Immature natural killer cell (primary cell): ENCODE results near the gene GPC6. TPM values are rescaled to one million over a fixed set of nuclear protein-coding genes. Genes with fewer than 3 reads are reported as not detected.

Experiments
- DNase-seq, 3 donors: peaks; one replicate each; pipeline ENCODE4 v3.0.0; 2022; ENCODE audit warnings: mixed read lengths in 1 of 3
- H3K27ac Mint-ChIP-seq, 6 donors: one replicate each; pipeline ENCODE4 v1.8.0; 2020; ENCODE audit warnings: mixed read lengths in 6 of 6, mild to moderate bottlenecking in 5 of 6, inconsistent platforms in 4 of 6, moderate library complexity in 3 of 6
- H3K27me3 Mint-ChIP-seq, 3 donors: one replicate each; pipeline ENCODE4 v1.8.0; 2020 to 2021; ENCODE audit warnings: low read depth in 3 of 3, mild to moderate bottlenecking in 3 of 3, mixed read lengths in 3 of 3, moderate library complexity in 3 of 3, inconsistent platforms in 1 of 3
- H3K36me3 Mint-ChIP-seq, 3 donors: one replicate each; pipeline ENCODE4 v1.8.0; 2020; ENCODE audit warnings: mixed read lengths in 3 of 3, inconsistent platforms in 2 of 3, mild to moderate bottlenecking in 2 of 3
- H3K4me1 Mint-ChIP-seq, 2 donors: one replicate each; pipeline ENCODE4 v1.8.0; 2020; ENCODE audit warnings: inconsistent platforms in 2 of 2, mild to moderate bottlenecking in 2 of 2, mixed read lengths in 2 of 2, moderate library complexity in 1 of 2
- H3K4me3 Mint-ChIP-seq, 5 donors: one replicate each; pipeline ENCODE4 v1.8.0; 2020; ENCODE audit warnings: mild to moderate bottlenecking in 5 of 5, mixed read lengths in 5 of 5, inconsistent platforms in 3 of 5, moderate library complexity in 3 of 5
- H3K9me3 Mint-ChIP-seq, 6 donors: one replicate each; pipeline ENCODE4 v1.8.0; 2020; ENCODE audit warnings: mild to moderate bottlenecking in 6 of 6, mixed read lengths in 6 of 6, inconsistent platforms in 4 of 6, moderate library complexity in 3 of 6
- polyA plus RNA-seq, 3 donors: library from polyadenylated mRNA; unstranded; fragments of 300-500 nt; fragmentation: Illumina TruSeq; gene quantifications; one replicate each; pipeline ENCODE4 v1.2.3, GENCODE V29; 2021

Gene GPC6
- polyA plus RNA-seq, 3 donors from 2014 or later = not detected

DNA sequence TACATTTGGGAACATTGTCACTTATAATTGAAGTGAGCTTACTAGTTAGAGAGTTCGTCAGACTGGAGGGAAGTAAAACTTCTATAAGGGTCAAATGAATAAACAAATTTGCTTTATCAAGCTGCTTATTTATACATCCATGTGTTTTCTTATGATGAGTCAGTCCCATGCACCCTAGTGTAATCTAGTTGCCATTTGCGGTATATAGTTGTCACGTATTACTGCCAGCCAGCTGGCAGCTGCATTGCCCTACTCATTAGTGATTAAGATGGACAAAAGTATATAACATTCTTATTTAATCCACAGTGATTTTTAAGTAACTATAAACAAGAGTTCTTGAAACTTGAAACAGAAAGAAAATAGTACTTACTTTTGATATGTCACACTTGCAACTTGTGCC is 182.4 kb downstream of the GPC6 start:
- no peak for DNase-seq
- H3K4me3 Mint-ChIP-seq = no peak overlapping the region
- H3K27me3 Mint-ChIP-seq = no peaks in the 10 kb centered on the region
- H3K36me3 Mint-ChIP-seq = no peaks in the 10 kb centered on the region
- peaks cover 0 to 4% (median 0%) of the 10 kb centered on the region in 6 donors for H3K9me3 Mint-ChIP-seq
- H3K4me1 Mint-ChIP-seq = no peaks in the 10 kb centered on the region
- H3K27ac Mint-ChIP-seq = no peak overlapping the region

DNA sequence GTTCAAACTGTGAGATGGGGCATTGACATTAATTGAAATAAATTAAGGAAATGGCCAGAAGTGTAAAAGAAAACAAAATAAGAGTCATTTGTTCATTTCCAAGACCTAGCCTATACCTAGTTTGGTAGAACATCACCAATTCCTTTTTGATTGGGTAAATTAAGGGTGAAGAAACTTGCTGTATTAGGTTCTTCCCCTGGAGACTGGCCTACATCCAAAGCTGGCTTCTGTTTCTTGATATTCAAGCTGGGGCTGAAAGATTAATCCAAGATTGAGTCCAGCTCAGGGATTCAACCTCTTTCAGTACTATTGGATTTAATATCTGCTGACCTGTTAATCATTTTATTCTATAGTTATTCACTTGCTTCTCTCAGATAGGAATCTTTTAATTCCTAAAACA is 183.2 kb downstream of the GPC6 start:
- no peak overlapping the region for H3K4me3 Mint-ChIP-seq
- no peaks in the 10 kb centered on the region for H3K36me3 Mint-ChIP-seq
- H3K4me1 Mint-ChIP-seq = no peaks in the 10 kb centered on the region

DNA sequence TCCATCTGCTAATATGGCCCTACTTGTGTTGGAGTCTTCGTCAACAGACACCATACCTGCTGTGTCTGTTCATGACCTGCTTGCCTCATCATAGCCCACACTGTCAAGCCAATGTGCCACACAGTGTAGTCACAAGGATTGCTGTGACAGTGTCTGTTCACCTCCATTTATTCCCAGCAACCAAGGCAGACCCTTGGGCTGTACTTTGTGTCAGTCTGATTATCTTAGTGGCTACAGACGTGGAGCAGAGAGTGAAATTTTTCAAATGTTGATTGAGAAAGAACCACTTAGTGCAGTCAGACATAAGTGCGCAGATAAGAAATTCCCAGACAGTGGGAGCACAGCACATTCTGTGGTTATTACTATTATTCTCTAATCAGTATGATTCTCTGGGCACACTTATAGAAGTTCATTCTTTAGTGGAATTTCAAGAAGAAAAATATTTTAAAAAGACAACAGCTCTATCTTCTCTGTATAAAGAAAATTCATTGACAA is 184.6 kb downstream of the GPC6 start:
- Mint-ChIP-seq H3K27ac (no peak overlapping the region), H3K9me3 (peaks cover 0 to 2% (median under 1%) of the 10 kb centered on the region in 6 donors), H3K27me3 (no peaks in the 10 kb centered on the region), H3K36me3 (no peaks in the 10 kb centered on the region), H3K4me1 (no peaks in the 10 kb centered on the region), H3K4me3 (no peak overlapping the region)
- no peak for DNase-seq

More for the DNA sequence above, 183.2 kb downstream of the GPC6 start:
- no peak for DNase-seq
- H3K27me3 Mint-ChIP-seq = no peaks in the 10 kb centered on the region
- H3K27ac Mint-ChIP-seq = no peak overlapping the region
- H3K9me3 Mint-ChIP-seq = peaks cover 0 to 4% (median 2%) of the 10 kb centered on the region in 6 donors

- DNase-seq = no peak
- H3K27ac Mint-ChIP-seq = no peak overlapping the region
- H3K4me3 Mint-ChIP-seq = no peak overlapping the region
- H3K4me1 Mint-ChIP-seq = no peaks in the 10 kb centered on the region
- H3K27me3 Mint-ChIP-seq = no peaks in the 10 kb centered on the region
- peaks cover 0 to 2% (median under 1%) of the 10 kb centered on the region in 6 donors for H3K9me3 Mint-ChIP-seq
- H3K36me3 Mint-ChIP-seq = no peaks in the 10 kb centered on the region
Observed at GRCh38 chr13:93412676-93413075, 186.1 kb downstream of the GPC6 start.

- Mint-ChIP-seq H3K4me1 (no peaks in the 10 kb centered on the region), H3K9me3 (peaks cover 0 to 2% (median under 1%) of the 10 kb centered on the region in 6 donors), H3K36me3 (no peaks in the 10 kb centered on the region), H3K27ac (no peak overlapping the region), H3K4me3 (no peak overlapping the region), H3K27me3 (no peaks in the 10 kb centered on the region)
- no peak for DNase-seq
Observed at GRCh38 chr13:93413972-93414717, 187.5 kb downstream of the GPC6 start.

- no peak overlapping the region for H3K27ac Mint-ChIP-seq
- no peaks in the 10 kb centered on the region for H3K36me3 Mint-ChIP-seq
- no peaks in the 10 kb centered on the region for H3K4me1 Mint-ChIP-seq
- DNase-seq = no peak
- no peaks in the 10 kb centered on the region for H3K27me3 Mint-ChIP-seq
- peaks cover 0 to 8% (median under 1%) of the 10 kb centered on the region in 6 donors for H3K9me3 Mint-ChIP-seq
- H3K4me3 Mint-ChIP-seq = no peak overlapping the region
Observed at GRCh38 chr13:93416736-93417355, 190.2 kb downstream of the GPC6 start.

GRCh38 chr13:93418398-93418797 is 191.8 kb downstream of the GPC6 start:
- Mint-ChIP-seq H3K27me3 (no peaks in the 10 kb centered on the region), H3K9me3 (peaks cover 0 to 8% (median 2%) of the 10 kb centered on the region in 6 donors), H3K4me1 (no peaks in the 10 kb centered on the region), H3K4me3 (no peak overlapping the region), H3K36me3 (no peaks in the 10 kb centered on the region), H3K27ac (no peak overlapping the region)
- DNase-seq = no peak

- Mint-ChIP-seq H3K36me3 (no peaks in the 10 kb centered on the region), H3K4me1 (no peaks in the 10 kb centered on the region), H3K4me3 (no peak overlapping the region), H3K9me3 (peaks cover 0 to 8% (median 2%) of the 10 kb centered on the region in 6 donors), H3K27ac (no peak overlapping the region), H3K27me3 (no peaks in the 10 kb centered on the region)
- no peak for DNase-seq
Observed at GRCh38 chr13:93420206-93420605, 193.6 kb downstream of the GPC6 start.

- Mint-ChIP-seq H3K27me3 (no peaks in the 10 kb centered on the region), H3K4me1 (no peaks in the 10 kb centered on the region), H3K36me3 (no peaks in the 10 kb centered on the region), H3K9me3 (peaks cover 0 to 10% (median 3%) of the 10 kb centered on the region in 6 donors), H3K27ac (no peak overlapping the region), H3K4me3 (no peak overlapping the region)
- no peak for DNase-seq
Observed at GRCh38 chr13:93420887-93421286, 194.3 kb downstream of the GPC6 start.

DNA sequence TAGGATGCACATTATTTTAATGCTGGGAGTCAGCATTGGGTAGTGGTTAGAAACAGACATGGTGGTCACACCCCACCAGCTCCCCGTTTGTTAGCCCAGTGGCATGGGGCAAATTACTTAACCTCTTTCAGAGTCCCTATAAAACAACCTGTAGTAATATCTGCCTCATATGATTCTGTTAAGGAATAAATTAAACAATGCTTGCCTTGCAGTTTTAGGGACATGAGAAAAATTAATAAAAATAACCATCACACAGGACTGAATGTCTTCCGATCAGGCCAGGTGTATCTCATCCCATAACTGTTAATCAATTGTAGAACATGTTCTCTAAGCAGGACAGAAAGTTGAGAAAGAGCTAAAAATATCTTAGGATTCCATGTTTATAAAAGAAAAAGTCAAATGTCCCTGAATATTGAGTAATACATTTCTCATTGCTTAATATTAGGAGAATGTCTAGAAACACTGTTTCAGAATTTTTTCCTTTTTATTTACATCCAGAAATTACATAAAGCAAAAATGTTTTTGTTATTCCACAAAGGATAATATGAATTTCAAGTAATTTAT is 196.5 kb downstream of the GPC6 start:
- Mint-ChIP-seq H3K27me3 (no peaks in the 10 kb centered on the region), H3K27ac (no peak overlapping the region), H3K4me1 (no peaks in the 10 kb centered on the region), H3K36me3 (no peaks in the 10 kb centered on the region), H3K4me3 (no peak overlapping the region), H3K9me3 (peaks cover 0 to 14% (median 8%) of the 10 kb centered on the region in 6 donors)
- DNase-seq = no peak

GRCh38 chr13:93425411-93425810 is 198.8 kb downstream of the GPC6 start:
- no peak for DNase-seq
- H3K27me3 Mint-ChIP-seq = no peaks in the 10 kb centered on the region
- no peak overlapping the region for H3K4me3 Mint-ChIP-seq
- no peaks in the 10 kb centered on the region for H3K4me1 Mint-ChIP-seq
- peaks cover 3 to 18% (median 12%) of the 10 kb centered on the region in 6 donors for H3K9me3 Mint-ChIP-seq
- H3K36me3 Mint-ChIP-seq = no peaks in the 10 kb centered on the region
- no peak overlapping the region for H3K27ac Mint-ChIP-seq

GRCh38 chr13:93430381-93430780 is 203.8 kb downstream of the GPC6 start:
- H3K9me3 Mint-ChIP-seq = peaks cover 6 to 24% (median 9%) of the 10 kb centered on the region in 6 donors
- no peaks in the 10 kb centered on the region for H3K4me1 Mint-ChIP-seq
- no peaks in the 10 kb centered on the region for H3K36me3 Mint-ChIP-seq

GRCh38 chr13:93435651-93436050 is 209.0 kb downstream of the GPC6 start:
- no peaks in the 10 kb centered on the region for H3K36me3 Mint-ChIP-seq
- H3K4me3 Mint-ChIP-seq = no peak overlapping the region
- H3K27me3 Mint-ChIP-seq = peaks cover 0 to 2% (median 0%) of the 10 kb centered on the region in 3 donors
- no peaks in the 10 kb centered on the region for H3K4me1 Mint-ChIP-seq
- DNase-seq = no peak
- H3K9me3 Mint-ChIP-seq = peaks cover 1 to 22% (median 6%) of the 10 kb centered on the region in 6 donors
- no peak overlapping the region for H3K27ac Mint-ChIP-seq

More at GRCh38 chr13:93430381-93430780, 203.8 kb downstream of the GPC6 start:
- no peak overlapping the region for H3K27ac Mint-ChIP-seq
- H3K27me3 Mint-ChIP-seq = peaks cover 0 to 2% (median 0%) of the 10 kb centered on the region in 3 donors
- no peak overlapping the region for H3K4me3 Mint-ChIP-seq
- DNase-seq = no peak

DNA sequence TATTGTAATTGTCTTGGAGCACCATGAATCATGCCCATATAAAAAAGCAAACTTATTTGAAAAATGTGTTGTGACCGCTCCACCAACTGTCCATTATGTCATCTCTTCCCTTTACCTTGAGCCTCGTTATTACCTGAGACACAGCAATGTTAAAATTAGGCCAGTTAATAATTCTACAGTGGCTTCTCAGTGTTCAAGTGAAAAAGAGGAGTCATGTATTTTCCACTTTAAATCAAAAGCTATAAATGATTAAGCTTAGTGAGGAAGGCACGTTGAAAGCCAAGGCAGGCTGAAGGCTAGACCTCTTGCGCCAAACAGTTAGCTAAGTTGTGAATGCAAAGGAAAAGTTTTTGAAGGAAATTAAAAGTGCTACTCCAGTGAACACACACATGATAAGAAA is 210.5 kb downstream of the GPC6 start:
- Mint-ChIP-seq H3K4me1 (no peaks in the 10 kb centered on the region), H3K27ac (no peak overlapping the region), H3K36me3 (no peaks in the 10 kb centered on the region), H3K9me3 (peaks cover 4 to 22% (median 8%) of the 10 kb centered on the region in 6 donors), H3K4me3 (no peak overlapping the region), H3K27me3 (peaks cover 0 to 3% (median 0%) of the 10 kb centered on the region in 3 donors)
- DNase-seq = no peak
